HEK293 (cell line): ENCODE measurements around the gene DPY19L1.
"Not testable (repeated sequence)": the region's sequence is repeated elsewhere in the genome, so short reads cannot be mapped to it uniquely, and the experiment has no call there.

ENCODE experiments used
- KLF8 ChIP-seq: fragments of 450-650 bp; formaldehyde crosslinking; IDR thresholded peaks from 2 replicates; pipeline ENCODE4 v1.5.1; 2016; ENCODE audit warnings: missing biosample characterization, missing genetic modification characterization
- YY1 ChIP-seq: fragments of 450-650 bp; formaldehyde crosslinking; IDR thresholded peaks from 2 replicates; pipeline ENCODE4 v1.5.1; 2018; ENCODE audit warnings: missing biosample characterization, missing genetic modification characterization
- ZBTB1 ChIP-seq: fragments of 450-650 bp; formaldehyde crosslinking; IDR thresholded peaks from 2 replicates; pipeline ENCODE4 v1.5.1; 2016; ENCODE audit warnings: missing biosample characterization, missing genetic modification characterization
- ZNF16 ChIP-seq: fragments of 450-650 bp; formaldehyde crosslinking; IDR thresholded peaks from 2 replicates; pipeline ENCODE4 v1.5.1; 2016; ENCODE audit warnings: low read depth, missing biosample characterization, missing genetic modification characterization
- ZNF221 ChIP-seq: fragments of 450-650 bp; formaldehyde crosslinking; IDR thresholded peaks from 2 replicates; pipeline ENCODE4 v1.5.1; 2017; ENCODE audit warnings: missing biosample characterization, missing genetic modification characterization, borderline replicate concordance
- ZNF23 ChIP-seq: fragments of 450-650 bp; formaldehyde crosslinking; IDR thresholded peaks from 2 replicates; pipeline ENCODE4 v1.5.1; 2016; ENCODE audit warnings: missing biosample characterization, missing genetic modification characterization, borderline replicate concordance
- ZNF391 ChIP-seq: fragments of 450-650 bp; formaldehyde crosslinking; IDR thresholded peaks from 2 replicates; pipeline ENCODE4 v1.5.1; 2016; ENCODE audit warnings: low read depth, missing biosample characterization, missing genetic modification characterization, borderline replicate concordance
- ZNF549 ChIP-seq: fragments of 450-650 bp; IDR thresholded peaks from 2 replicates; pipeline ENCODE4 v1.5.1; 2018; ENCODE audit warnings: missing biosample characterization, missing genetic modification characterization, mild to moderate bottlenecking, inconsistent platforms, moderate library complexity
- ZNF768 ChIP-seq: fragments of 450-650 bp; formaldehyde crosslinking; IDR thresholded peaks from 2 replicates; pipeline ENCODE4 v1.5.1; 2018; ENCODE audit warnings: missing biosample characterization, mild to moderate bottlenecking, missing genetic modification characterization
- TF ChIP-seq, protein P1 (sequence below): fragments of 450-650 bp; formaldehyde crosslinking; IDR thresholded peaks from 2 replicates; pipeline ENCODE4 v1.5.1; 2016; ENCODE audit warnings: missing biosample characterization, missing genetic modification characterization

DNA sequence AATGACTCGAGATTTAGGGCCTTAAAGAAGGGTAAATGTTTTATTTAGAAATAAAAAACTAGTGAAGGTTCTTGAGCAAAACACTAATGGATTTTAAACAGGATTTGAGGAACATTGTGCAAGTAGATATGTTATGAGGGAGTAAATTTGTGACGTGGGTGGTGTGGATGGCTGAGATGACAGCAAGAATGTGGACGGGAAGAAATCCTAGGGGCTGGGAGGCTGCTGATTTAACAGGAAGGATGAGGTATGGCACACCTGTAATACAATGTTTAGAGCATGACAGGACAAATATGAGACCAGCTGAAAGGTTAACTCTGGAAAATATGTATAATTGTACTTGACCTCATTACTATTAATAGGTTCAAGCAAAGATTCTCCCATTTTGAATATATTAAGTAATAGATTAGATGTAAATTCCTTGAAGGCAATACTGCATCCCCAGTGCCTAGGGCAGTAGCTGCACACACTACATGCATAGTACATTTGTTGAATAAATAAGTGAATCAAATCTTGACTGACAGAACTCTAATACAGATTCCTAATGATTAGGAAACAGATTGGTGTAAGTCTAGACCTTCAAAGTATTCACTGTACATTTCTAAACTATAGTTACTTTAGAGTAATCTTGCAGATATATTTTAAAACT is 10.1 kb upstream of the DPY19L1 start:
- not testable (repeated sequence) for TF ChIP-seq YY1; ZNF549 (tag by site-specific recombination); ZNF23 (tag by site-specific recombination); ZNF16 (tag by site-specific recombination); KLF8 (tag by site-specific recombination); ZBTB1 (tag by site-specific recombination); ZNF221; ZNF391 (tag by site-specific recombination); ZNF768 (tag by site-specific recombination)
- TF ChIP-seq, protein P1, sequence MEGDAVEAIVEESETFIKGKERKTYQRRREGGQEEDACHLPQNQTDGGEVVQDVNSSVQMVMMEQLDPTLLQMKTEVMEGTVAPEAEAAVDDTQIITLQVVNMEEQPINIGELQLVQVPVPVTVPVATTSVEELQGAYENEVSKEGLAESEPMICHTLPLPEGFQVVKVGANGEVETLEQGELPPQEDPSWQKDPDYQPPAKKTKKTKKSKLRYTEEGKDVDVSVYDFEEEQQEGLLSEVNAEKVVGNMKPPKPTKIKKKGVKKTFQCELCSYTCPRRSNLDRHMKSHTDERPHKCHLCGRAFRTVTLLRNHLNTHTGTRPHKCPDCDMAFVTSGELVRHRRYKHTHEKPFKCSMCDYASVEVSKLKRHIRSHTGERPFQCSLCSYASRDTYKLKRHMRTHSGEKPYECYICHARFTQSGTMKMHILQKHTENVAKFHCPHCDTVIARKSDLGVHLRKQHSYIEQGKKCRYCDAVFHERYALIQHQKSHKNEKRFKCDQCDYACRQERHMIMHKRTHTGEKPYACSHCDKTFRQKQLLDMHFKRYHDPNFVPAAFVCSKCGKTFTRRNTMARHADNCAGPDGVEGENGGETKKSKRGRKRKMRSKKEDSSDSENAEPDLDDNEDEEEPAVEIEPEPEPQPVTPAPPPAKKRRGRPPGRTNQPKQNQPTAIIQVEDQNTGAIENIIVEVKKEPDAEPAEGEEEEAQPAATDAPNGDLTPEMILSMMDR (tag by site-specific recombination) = not testable (repeated sequence)
